Right lobe of liver (tissue), 6 donors: Measurements from ENCODE around the gene CDH13. TPM values are rescaled to one million over a fixed set of nuclear protein-coding genes. Genes with fewer than 3 reads are reported as not detected.

Experiments
- ATAC-seq, 4 donors: fragments of 200-7000 bp; cut with Tn5 transposase; one replicate each; pipeline ENCODE4 v1.9.1; 2020; ENCODE audit warnings: mild to moderate bottlenecking in 4 of 4, moderate library complexity in 4 of 4
- DNase-seq, 3 donors: peaks; one replicate each; pipeline ENCODE4 v3.0.0-alpha.2; 2020
- H3K27ac ChIP-seq, 3 donors: fragments of 200-600 bp; one replicate each; pipeline ENCODE4 v1.8.0; 2022
- H3K27me3 ChIP-seq, 2 donors: fragments of 200-600 bp; one replicate each; pipeline ENCODE4 v1.8.0; 2022
- H3K36me3 ChIP-seq, 4 donors: fragments of 200-600 bp; sonication (generic) in 1 of 4; one replicate each; pipeline versions ENCODE4 v1.5.1 to v1.8.0; 2017 to 2022; ENCODE audit warnings: control low read depth in 1 of 4
- H3K4me1 ChIP-seq, 4 donors: fragments of 200-600 bp; sonication (generic) in 1 of 4; one replicate each; pipeline versions ENCODE4 v1.5.1 to v1.8.0; 2017 to 2022; ENCODE audit warnings: control low read depth in 1 of 4
- H3K4me3 ChIP-seq, 3 donors: fragments of 200-600 bp; one replicate each; pipeline ENCODE4 v1.8.0; 2022
- H3K9me3 ChIP-seq, 4 donors: fragments of 200-600 bp; sonication (generic) in 1 of 4; one replicate each; pipeline versions ENCODE4 v1.5.1 to v1.8.0; 2017 to 2022; ENCODE audit warnings: control low read depth in 1 of 4
- POLR2A ChIP-seq: fragments of 450-650 bp; IDR thresholded peaks from one replicate; pipeline ENCODE4 v1.6.1; 2017; ENCODE audit warnings: antibody characterized with exemption, mild to moderate bottlenecking
- WGBS: methylation state at CpG from one replicate; pipeline ENCODE4 v1.1.6; 2018; ENCODE audit warnings: low coverage, low lambda C conversion rate; ENCODE audit not compliant: insufficient coverage; ENCODE audit errors: missing lambda C conversion rate; 5-methylcytosine and 5-hydroxymethylcytosine counted together
- intact Hi-C, 2 donors: fragments of 100-400 bp; cut with DNase I; formaldehyde crosslinking; loops; one replicate each; pipeline versions ENCODE4 v1.11.2 to v1.14.1; 2022
- total RNA-seq, 6 experiments: library from RNA; depleted of rRNA in 2 of 6; stranded (reverse); fragments of >200 nt in 2 of 6; fragmentation: NEBNext Ultra II Directional in 3 of 6; extraction: Animal tissue kit (Norgen Biotek cat#: 25700) in 3 of 6; gene quantifications; one replicate each; pipeline versions ENCODE4 v1.1.0 to v1.2.4, GENCODE V29; 2016 to 2023
- TF ChIP-seq, protein P1 (sequence below), 4 donors: fragments of 200-600 bp in 3 of 4; fragments of 450-650 bp in 1 of 4; IDR thresholded peaks; one replicate each; pipeline versions ENCODE4 v1.5.1 to v1.8.0; 2016 to 2022; ENCODE audit warnings: antibody characterized with exemption in 4 of 4, mild to moderate bottlenecking in 2 of 4
- donor health status: DM: no; HTN: yes; CAD: no.
- donor health status: DM: no; HTN: no; CAD: no.
- donor health status: DM: no; HTN: no; CAD: no.
- donor health status: DM: no; HTN: yes; CAD: no.
- donor health status: DM: no; HTN: yes; CAD: no.

CDH13 gene
- total RNA-seq, 6 experiments from 2014 or later, result 0.13 to 4.6 (median 0.49) TPM

DNA sequence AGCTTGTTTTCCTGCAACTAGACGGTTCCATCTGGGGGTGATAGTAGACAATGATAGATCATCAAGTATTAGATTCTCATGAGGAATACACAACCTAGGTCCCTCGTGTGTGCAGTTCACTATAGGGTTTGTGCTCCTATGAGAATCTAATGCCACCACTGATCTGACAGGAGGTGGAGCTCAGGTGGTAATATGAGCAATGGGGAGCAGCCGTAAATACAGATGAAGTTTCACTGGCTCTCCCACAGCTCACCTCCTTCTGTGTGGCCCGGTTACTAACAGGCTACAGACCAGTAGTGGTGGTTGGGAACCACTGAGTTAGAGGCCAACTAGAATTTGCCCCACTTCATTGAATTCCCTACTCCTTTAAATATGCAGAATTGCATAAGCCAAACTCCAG, 1033.5 kb downstream of the CDH13 start:
- no peaks in the 10 kb centered on the region for H3K27me3 ChIP-seq
- WGBS, result 60% methylated on average over 2 of the region's 4 CpGs
- no peaks in the 10 kb centered on the region for H3K36me3 ChIP-seq
- H3K27ac ChIP-seq, result no peak overlapping the region
- TF ChIP-seq, protein P1, sequence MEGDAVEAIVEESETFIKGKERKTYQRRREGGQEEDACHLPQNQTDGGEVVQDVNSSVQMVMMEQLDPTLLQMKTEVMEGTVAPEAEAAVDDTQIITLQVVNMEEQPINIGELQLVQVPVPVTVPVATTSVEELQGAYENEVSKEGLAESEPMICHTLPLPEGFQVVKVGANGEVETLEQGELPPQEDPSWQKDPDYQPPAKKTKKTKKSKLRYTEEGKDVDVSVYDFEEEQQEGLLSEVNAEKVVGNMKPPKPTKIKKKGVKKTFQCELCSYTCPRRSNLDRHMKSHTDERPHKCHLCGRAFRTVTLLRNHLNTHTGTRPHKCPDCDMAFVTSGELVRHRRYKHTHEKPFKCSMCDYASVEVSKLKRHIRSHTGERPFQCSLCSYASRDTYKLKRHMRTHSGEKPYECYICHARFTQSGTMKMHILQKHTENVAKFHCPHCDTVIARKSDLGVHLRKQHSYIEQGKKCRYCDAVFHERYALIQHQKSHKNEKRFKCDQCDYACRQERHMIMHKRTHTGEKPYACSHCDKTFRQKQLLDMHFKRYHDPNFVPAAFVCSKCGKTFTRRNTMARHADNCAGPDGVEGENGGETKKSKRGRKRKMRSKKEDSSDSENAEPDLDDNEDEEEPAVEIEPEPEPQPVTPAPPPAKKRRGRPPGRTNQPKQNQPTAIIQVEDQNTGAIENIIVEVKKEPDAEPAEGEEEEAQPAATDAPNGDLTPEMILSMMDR (IDR thresholded peaks at IDR 0.05), result no peak
- TF ChIP-seq POLR2A, result no peak
- ATAC-seq, result no peak
- intact Hi-C loops, result no loop called here
- H3K4me3 ChIP-seq, result no peak overlapping the region
- DNase-seq, result no peak
- H3K9me3 ChIP-seq, result no peaks in the 10 kb centered on the region
- no peaks in the 10 kb centered on the region for H3K4me1 ChIP-seq

DNA sequence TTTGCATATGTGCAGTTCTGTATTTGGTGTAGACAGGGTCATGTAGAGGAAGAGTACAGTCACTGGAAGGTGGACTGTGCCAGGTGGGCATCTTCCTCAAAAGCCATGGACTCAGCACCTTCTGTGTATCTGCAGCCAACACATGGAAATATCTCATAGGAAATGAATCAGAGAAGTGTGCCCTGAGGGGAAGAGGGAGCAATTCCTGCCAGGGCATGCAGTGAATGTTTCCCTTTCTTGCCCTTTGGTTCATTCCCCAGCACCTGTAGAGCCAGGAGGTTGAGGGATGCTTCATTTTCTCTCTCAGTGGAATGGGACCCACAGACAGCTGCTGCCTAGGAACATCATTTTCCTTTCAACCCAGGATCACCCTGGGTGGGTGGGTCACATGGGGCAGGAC, 1034.9 kb downstream of the CDH13 start:
- no peaks in the 10 kb centered on the region for H3K27me3 ChIP-seq
- H3K27ac ChIP-seq, result no peak overlapping the region
- H3K9me3 ChIP-seq, result no peaks in the 10 kb centered on the region
- intact Hi-C loops, result no loop called here
- no peak overlapping the region for H3K4me3 ChIP-seq
- TF ChIP-seq POLR2A, result no peak
- TF ChIP-seq, protein P1 (IDR thresholded peaks at IDR 0.05), result no peak
- H3K36me3 ChIP-seq, result no peaks in the 10 kb centered on the region
- no peak for DNase-seq
- H3K4me1 ChIP-seq, result no peaks in the 10 kb centered on the region
- no peak for ATAC-seq

DNA sequence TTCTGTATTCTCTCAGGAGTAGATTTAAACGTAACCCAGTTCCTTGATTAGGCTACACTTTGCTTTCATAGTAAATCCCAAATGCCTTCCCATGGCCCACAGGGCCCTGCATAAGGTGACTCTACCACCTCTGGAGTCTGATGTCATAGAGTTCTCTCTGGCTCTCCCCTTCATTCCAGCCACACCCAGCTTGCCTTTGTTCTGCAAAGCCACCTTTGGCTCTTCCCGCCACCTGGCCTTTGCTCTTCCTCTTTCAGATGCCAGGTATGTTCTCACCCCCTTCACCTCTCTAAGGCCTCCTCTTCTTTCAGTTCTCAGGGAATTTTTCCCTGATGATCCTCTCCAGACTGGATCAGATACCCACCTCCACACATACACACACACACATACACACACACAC, 1039.7 kb downstream of the CDH13 start:
- TF ChIP-seq POLR2A, result no peak
- TF ChIP-seq, protein P1 (IDR thresholded peaks at IDR 0.05), result no peak
- whole genome bisulfite sequencing, result 56% methylated on average over 2 of the region's 2 CpGs
- H3K9me3 ChIP-seq, result no peaks in the 10 kb centered on the region
- no peak overlapping the region for H3K27ac ChIP-seq
- intact Hi-C loops, result no loop called here
- H3K36me3 ChIP-seq, result no peaks in the 10 kb centered on the region
- no peak overlapping the region for H3K4me3 ChIP-seq
- H3K27me3 ChIP-seq, result no peaks in the 10 kb centered on the region
- no peak for DNase-seq
- no peak for ATAC-seq
- H3K4me1 ChIP-seq, result no peaks in the 10 kb centered on the region

DNA sequence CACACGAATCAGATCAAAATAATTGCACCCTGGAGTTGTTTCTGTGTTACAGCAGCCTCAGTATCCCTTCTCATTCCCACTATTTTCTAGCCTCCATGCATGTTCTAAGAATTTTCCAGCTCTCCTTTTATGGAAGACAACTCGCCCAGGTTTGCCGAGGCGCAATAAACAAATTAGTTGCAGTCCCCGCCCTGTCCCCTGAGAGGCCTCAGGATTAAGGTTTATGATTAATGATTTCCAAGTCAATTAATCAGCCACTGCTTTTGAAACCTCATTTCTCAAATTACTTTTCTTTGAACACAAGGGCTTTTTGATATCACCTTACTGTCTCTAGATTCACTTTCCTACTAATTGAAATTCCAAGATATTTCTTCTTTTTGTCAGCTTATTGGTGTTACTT, 1042.7 kb downstream of the CDH13 start:
- H3K9me3 ChIP-seq, result no peaks in the 10 kb centered on the region
- no peak overlapping the region for H3K27ac ChIP-seq
- WGBS, result 45% methylated on average over 5 of the region's 5 CpGs
- no peak for DNase-seq
- no peak overlapping the region for H3K4me3 ChIP-seq
- intact Hi-C loops, result no loop called here
- no peak for ATAC-seq
- no peak for TF ChIP-seq POLR2A
- TF ChIP-seq, protein P1 (IDR thresholded peaks at IDR 0.05), result no peak
- no peaks in the 10 kb centered on the region for H3K4me1 ChIP-seq
- H3K27me3 ChIP-seq, result no peaks in the 10 kb centered on the region
- no peaks in the 10 kb centered on the region for H3K36me3 ChIP-seq

DNA sequence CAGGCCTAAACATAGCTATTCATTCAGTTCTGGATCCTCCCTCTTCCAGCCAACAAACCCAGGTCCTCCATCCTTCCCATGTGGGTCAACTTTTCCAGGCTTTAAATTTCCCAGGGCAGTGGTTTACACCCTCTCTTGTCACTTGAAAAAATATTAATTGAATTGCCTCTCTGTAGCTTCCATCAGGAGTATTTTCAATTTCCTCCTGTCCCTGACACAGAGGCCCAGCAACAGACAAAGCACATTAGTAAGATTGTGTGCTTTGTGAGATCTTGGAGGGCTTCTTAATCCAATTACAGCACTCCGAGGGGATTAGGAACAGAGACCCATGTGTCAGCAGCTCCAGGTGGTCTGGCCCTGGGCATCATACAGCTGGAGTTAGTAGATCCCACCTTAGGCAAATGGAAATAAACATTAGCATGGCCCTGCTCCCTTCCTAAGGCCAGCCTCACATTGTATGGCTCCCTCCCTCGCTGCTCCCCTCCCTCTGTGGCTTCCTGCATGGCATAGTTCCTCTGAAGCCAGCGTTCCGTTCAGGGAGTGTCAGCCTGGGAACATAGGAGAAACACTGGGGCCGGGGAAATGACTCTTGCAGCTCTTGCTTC, 1048.3 kb downstream of the CDH13 start:
- Histone ChIP-seq H3K4me3 (no peak overlapping the region), H3K36me3 (no peaks in the 10 kb centered on the region), H3K27me3 (no peaks in the 10 kb centered on the region), H3K4me1 (no peaks in the 10 kb centered on the region), H3K9me3 (no peaks in the 10 kb centered on the region), H3K27ac (no peak overlapping the region)
- ATAC-seq (no peak), DNase-seq (no peak)
- TF ChIP-seq POLR2A, result no peak
- TF ChIP-seq, protein P1 (IDR thresholded peaks at IDR 0.05), result no peak
- 10% methylated on average over 4 of the region's 5 CpGs for WGBS
- intact Hi-C loops, result no loop called here
